Endothelial cell of umbilical vein (primary cell): ENCODE results near the gene GOLGA2. TPM values are rescaled to one million over a fixed set of nuclear protein-coding genes. Genes with fewer than 3 reads are reported as not detected.

Experiments
- BruUV-seq: library from RNA; stranded (reverse); fragments of 400-500 nt; replicated peaks from 2 replicates; lab custom pipeline; 2021; lab: Mats Ljungman, UMichigan
- CTCF ChIA-PET: fragments of 300-600, 350-600 bp; sonication (Branson Sonifier 250); formaldehyde crosslinking; loops from one replicate; lab custom pipeline; 2021; ENCODE audit warnings: antibody characterized with exemption, inconsistent platforms; lab: Charles Lee
- POLR2A ChIA-PET: fragments of 300-600, 350-600 bp; sonication (Branson Sonifier 250); formaldehyde crosslinking; loops from one replicate; lab custom pipeline; 2021; ENCODE audit warnings: antibody characterized with exemption, inconsistent platforms; lab: Charles Lee
- DNase-seq: peaks from one replicate; pipeline ENCODE4 v3.0.0-alpha.2; 2011; ENCODE audit warnings: low read depth, low spot score
- FAIRE-seq: peaks from 2 replicates; lab custom pipeline; 2011; peaks lifted over from hg19 to GRCh38; lab: Jason Lieb, UNC
- H2AFZ ChIP-seq: 2 replicates; pipeline ENCODE4 v1.6.0; 2012; ENCODE audit warnings: low read depth, low read length, control low read depth, inconsistent platforms
- H3K27ac ChIP-seq: 2 replicates; pipeline ENCODE4 v1.5.1; 2011; ENCODE audit warnings: low read depth, mild to moderate bottlenecking, control low read depth, low read length, moderate library complexity; ENCODE audit not compliant: insufficient read depth
- H3K27me3 ChIP-seq, 2 experiments: 2 replicates each; pipeline versions ENCODE4 v1.6.0 to v1.6.1; 2011; ENCODE audit warnings: low read length in 2 of 2, mixed read lengths in 1 of 2; ENCODE audit not compliant: control insufficient read depth in 2 of 2, insufficient read depth in 2 of 2
- H3K36me3 ChIP-seq, 2 experiments: 2 replicates in 1 of 2; 3 replicates in 1 of 2; pipeline ENCODE4 v1.5.1; 2011; ENCODE audit warnings: low read length in 2 of 2, mild to moderate bottlenecking in 1 of 2, moderate library complexity in 1 of 2; ENCODE audit not compliant: control insufficient read depth in 2 of 2, insufficient read depth in 2 of 2; ENCODE audit errors: extremely low read depth in 1 of 2
- H3K4me1 ChIP-seq: 3 replicates; pipeline ENCODE4 v1.5.1; 2011; ENCODE audit warnings: mild to moderate bottlenecking, low read length; ENCODE audit not compliant: control insufficient read depth, insufficient read depth; ENCODE audit errors: extremely low read depth
- H3K4me2 ChIP-seq: 2 replicates; pipeline ENCODE4 v1.6.1; 2011; ENCODE audit warnings: low read length, control low read depth, mixed read lengths; ENCODE audit not compliant: insufficient read depth
- H3K4me3 ChIP-seq, 3 experiments: fragments of 200-600 bp in 1 of 3; sonication (generic), shearing (Covaris generic) in 1 of 3; replicated peaks in 1 of 3; 2 replicates each; pipeline ENCODE4 v1.5.1; 2011 to 2016; ENCODE audit warnings: control low read depth in 3 of 3, low read length in 3 of 3, mild to moderate bottlenecking in 2 of 3, inconsistent platforms in 1 of 3, low read depth in 1 of 3, moderate library complexity in 1 of 3; ENCODE audit not compliant: insufficient read depth in 1 of 3
- H3K79me2 ChIP-seq: 2 replicates; pipeline ENCODE4 v1.6.0; 2012; ENCODE audit warnings: low read length, inconsistent platforms; ENCODE audit not compliant: control insufficient read depth, insufficient read depth
- H3K9ac ChIP-seq: replicated peaks from 2 replicates; pipeline ENCODE3; 2011; ENCODE audit warnings: low read length, control low read depth; ENCODE audit not compliant: insufficient read depth; ENCODE audit errors: extremely low read depth
- H3K9me1 ChIP-seq: replicated peaks from 3 replicates; pipeline ENCODE4 v1.6.0; 2011; ENCODE audit warnings: mild to moderate bottlenecking, low read length; ENCODE audit not compliant: control insufficient read depth, insufficient read depth; ENCODE audit errors: extremely low read depth
- H3K9me3 ChIP-seq: replicated peaks from 2 replicates; pipeline ENCODE4 v1.5.1; 2012; ENCODE audit warnings: low read length, inconsistent platforms; ENCODE audit not compliant: control insufficient read depth, insufficient read depth
- H4K20me1 ChIP-seq: replicated peaks from 2 replicates; pipeline ENCODE3; 2011; ENCODE audit warnings: mild to moderate bottlenecking, low read length; ENCODE audit not compliant: control insufficient read depth, insufficient read depth; ENCODE audit errors: extremely low read depth
- CTCF ChIP-seq, 2 donors: IDR thresholded peaks; 1 replicate in 1 of 2; 2 replicates in 1 of 2; pipeline ENCODE4 v1.5.1; 2011; ENCODE audit warnings: low read length in 2 of 2, mild to moderate bottlenecking in 2 of 2, moderate library complexity in 2 of 2, control low read depth in 1 of 2, inconsistent platforms in 1 of 2, low read depth in 1 of 2; ENCODE audit not compliant: insufficient read depth in 1 of 2; ENCODE audit errors: extremely low read depth in 1 of 2
- EZH2 ChIP-seq: IDR thresholded peaks from 2 replicates; pipeline ENCODE4 v1.6.1; 2012; ENCODE audit warnings: borderline replicate concordance, low read depth, mild to moderate bottlenecking, moderate library complexity, low read length, inconsistent platforms; ENCODE audit not compliant: severe bottlenecking
- FOS ChIP-seq: IDR thresholded peaks from 2 replicates; pipeline ENCODE4 v1.6.1; 2011; ENCODE audit warnings: mild to moderate bottlenecking, low read length, moderate library complexity, borderline replicate concordance; ENCODE audit not compliant: insufficient read depth
- JUN ChIP-seq: IDR thresholded peaks from 2 replicates; pipeline ENCODE4 v1.6.1; 2011; ENCODE audit warnings: borderline replicate concordance, low read depth; ENCODE audit not compliant: insufficient read length, insufficient read depth
- MAX ChIP-seq: IDR thresholded peaks from 2 replicates; pipeline ENCODE4 v1.6.1; 2011; ENCODE audit not compliant: insufficient read depth, insufficient read length
- MYC ChIP-seq: IDR thresholded peaks from one replicate; pipeline ENCODE4 v1.6.1; 2011; ENCODE audit warnings: mild to moderate bottlenecking, low read depth, low read length
- POLR2A ChIP-seq: IDR thresholded peaks from 2 replicates; pipeline ENCODE4 v1.6.1; 2012; ENCODE audit warnings: low read depth, mild to moderate bottlenecking, control low read depth, low read length
- POLR2AphosphoS5 ChIP-seq: IDR thresholded peaks from 2 replicates; pipeline ENCODE4 v1.6.1; 2012; ENCODE audit warnings: low read depth, mild to moderate bottlenecking, control low read depth, low read length, moderate library complexity; ENCODE audit not compliant: insufficient read depth
- dilution Hi-C: fragments of 300-500 bp; cut with MboI; formaldehyde crosslinking; loops from one replicate; pipeline ENCODE4 v1.15.0; 2019; ENCODE audit warnings: low sequenced_read_pairs; ENCODE audit not compliant: extremely low pct_ligation_motif_present
- intact Hi-C: fragments of 100-400 bp; cut with micrococcal nuclease; formaldehyde crosslinking; loops from one replicate; pipeline ENCODE4 v1.10.0; 2022
- polyA plus RNA-seq, 4 experiments: library from polyadenylated mRNA; depleted of rRNA in 3 of 4; stranded (reverse) in 3 of 4; unstranded in 1 of 4; fragments of >200 nt; gene quantifications; 2 replicates each; pipeline versions ENCODE4 v1.2.1 to v1.2.3, GENCODE V29; 2011 to 2012; ENCODE audit warnings: missing spikeins in 1 of 4
- total RNA-seq: library from RNA; stranded (reverse); gene quantifications from 2 replicates; pipeline ENCODE4 v1.2.3, GENCODE V29; 2021

The GOLGA2 gene
- total and polyA plus RNA-seq, 2 donors (not counting 3 experiments of a cell fraction or from before 2014, with no cell fraction given) = 52.3 to 114 TPM

GRCh38 chr9:128304971-128305288, 29.1 kb upstream of the GOLGA2 start:
- Histone ChIP-seq H3K9me3 (no peaks in the 10 kb centered on the region), H4K20me1 (no peaks in the 10 kb centered on the region), H3K4me3 (no peak overlapping the region), H3K9me1 (no peaks in the 10 kb centered on the region), H3K9ac (no peak overlapping the region), H3K4me2 (no peak overlapping the region), H3K36me3 (peaks cover 0 to 4% of the 10 kb centered on the region in 2 experiments), H3K27me3 (no peaks in the 10 kb centered on the region), H2AFZ (no peak overlapping the region), H3K4me1 (peaks cover 6% of the 10 kb centered on the region), H3K79me2 (no peaks in the 10 kb centered on the region), H3K27ac (no peak overlapping the region)
- intact Hi-C loops (no loop called here), dilution Hi-C loops (no loop called here)
- ChIA-PET POLR2A (no interaction called here), CTCF (interaction anchor here (0.7 to 2.4 kb wide), 4 partner anchors 9 to 50 kb away, joined by 3 to 19 read pairs (median 6); no protein-coding TSS in a partner anchor)
- TF ChIP-seq MAX (no peak), POLR2AphosphoS5 (no peak), FOS (no peak), CTCF (IDR thresholded peaks at IDR 0.05; ENCODE audit: extremely low read depth in 1 of 2, insufficient read depth in 1 of 2, low read depth in 1 of 2, low read length in 2 of 2) (no peak), POLR2A (no peak), JUN (no peak), EZH2 (no peak), MYC (no peak)
- BruUV-seq = no TSS peak
- DNase-seq = no peak
- no peak for FAIRE-seq
